Fibroblast of the conjunctiva (primary cell): Measurements from ENCODE around the gene TBRG1.

ENCODE experiments used
- DNase-seq: peaks from one replicate; pipeline ENCODE4 v3.0.0-alpha.2; 2010; ENCODE audit warnings: low read depth

Gene TBRG1

DNA sequence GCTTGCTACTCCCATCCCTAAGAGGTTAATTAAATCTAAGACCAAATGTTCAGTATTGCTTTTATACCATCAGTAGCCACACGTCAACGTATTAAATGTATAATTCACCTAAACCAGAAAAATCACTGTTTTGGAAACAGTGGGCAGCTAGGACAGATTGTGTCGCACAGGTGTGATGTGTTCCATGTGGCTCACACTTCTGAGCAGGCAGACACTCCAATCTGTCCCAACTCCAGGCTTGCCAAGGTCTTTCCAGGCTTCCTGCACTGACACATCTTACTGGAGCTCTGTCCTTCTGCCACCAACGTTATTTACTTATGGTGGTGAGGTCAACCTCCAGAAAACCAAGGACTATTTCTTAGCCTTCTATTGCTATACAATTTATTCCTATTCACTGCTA lies 39.4 kb downstream of the TBRG1 start:
- DNase-seq, result no peak

DNA sequence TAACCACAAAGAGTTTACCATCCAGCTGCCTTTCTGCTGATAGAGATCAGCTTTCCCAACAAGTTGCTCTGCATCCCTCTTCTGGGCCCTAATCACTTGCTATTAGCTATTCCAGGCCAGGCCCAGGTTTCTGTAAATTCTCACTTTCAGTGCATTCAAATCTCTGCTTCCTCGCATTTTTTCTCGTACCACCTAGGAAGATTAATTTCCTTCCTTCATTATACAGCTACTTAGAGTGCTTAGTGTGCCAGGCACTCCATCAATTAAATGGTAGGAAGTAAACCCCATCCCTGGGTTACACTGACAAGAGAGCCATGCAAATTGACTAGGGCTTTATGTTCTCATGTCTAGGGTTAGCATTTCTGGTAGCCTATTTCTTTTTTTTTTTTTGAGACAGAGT lies 41.2 kb downstream of the TBRG1 start:
- no peak for DNase-seq

DNA sequence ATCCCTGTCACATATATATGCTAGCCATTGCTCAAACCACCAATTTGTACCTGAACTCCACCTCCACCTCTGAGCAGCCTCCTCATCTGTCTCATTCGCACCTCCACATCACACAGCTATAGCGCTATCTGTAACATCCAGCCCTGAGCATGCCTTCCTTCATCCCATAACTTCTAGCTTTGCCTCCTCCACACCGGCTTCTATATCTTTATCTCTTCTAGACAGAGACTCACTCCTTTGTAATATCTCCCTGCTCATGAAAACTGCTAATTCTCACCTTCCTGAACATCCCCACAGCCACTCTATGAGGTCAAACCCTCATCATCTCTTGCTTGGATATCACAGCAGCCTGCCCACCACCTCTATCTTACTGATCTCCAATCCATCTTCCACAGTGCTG lies 44.9 kb downstream of the TBRG1 start:
- no peak for DNase-seq

DNA sequence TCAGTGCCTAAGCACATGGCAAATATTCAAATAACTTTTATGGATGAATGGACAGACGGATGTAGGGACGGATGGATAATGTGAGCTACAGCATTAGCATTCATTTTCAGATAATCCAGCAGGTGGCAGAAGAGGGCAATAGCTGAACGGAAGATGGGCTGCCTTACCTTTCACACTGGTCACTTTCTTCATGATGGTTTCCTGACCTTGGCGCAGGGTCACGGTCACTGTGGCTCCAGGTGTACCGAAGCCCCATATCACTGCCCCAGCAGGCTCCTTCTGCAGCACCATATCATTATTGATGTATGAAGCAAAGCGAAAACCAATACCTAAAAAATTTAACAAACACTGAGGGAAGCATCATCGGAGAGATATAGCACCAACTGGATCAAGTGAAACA lies 46.5 kb downstream of the TBRG1 start:
- DNase-seq, result peak; percentile 38

DNA sequence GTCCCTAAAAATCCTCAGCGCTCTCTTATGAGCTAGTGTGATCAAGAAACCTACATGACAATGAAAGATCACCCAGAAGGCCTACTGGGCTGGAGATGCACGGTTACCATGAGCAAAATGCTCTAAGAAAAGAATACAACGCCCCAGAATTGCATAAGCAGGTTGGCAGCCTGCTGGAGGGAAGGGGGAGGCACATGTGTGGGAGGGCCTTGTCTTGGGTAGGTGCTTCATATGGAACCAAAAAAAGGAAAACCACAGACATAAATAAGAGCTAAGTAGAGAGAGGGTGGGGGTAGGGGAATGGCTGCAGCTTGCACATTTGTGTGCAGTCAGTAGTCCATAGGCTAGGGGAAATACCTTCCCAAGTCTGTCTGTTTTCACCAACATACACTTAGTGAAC lies 48.1 kb downstream of the TBRG1 start:
- DNase-seq, result no peak

DNA sequence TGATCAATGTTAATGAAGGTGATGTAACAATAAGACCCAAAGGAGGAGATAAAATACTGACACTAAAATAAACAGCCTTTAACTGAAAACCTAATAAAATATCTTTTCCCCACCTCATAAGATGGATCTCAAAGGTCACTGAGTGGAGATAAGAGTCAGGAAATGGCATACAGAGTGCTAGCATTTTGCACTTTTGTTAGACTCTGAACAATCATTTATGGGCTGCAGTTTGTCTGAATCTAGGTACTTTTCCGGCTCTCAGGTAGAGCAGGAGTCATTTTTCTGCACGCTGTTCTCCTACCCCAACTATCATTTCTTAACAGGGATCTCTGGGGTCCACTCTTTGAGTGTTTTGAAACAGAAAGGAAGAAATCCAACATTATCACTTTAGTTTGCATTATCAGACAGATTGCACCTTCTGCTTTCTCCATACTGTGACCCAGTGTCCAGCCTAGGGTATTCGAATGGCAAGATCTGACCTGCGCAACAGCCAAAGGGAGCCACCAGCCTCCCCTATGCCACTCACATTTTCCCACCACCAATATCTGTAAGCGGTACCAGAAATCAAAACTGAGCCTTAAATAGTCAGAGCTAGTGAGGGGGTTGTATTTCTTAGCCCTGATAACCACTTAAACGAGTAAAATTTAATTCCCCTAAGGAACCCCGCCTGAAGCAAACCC lies 50.0 kb downstream of the TBRG1 start:
- DNase-seq, result no peak

DNA sequence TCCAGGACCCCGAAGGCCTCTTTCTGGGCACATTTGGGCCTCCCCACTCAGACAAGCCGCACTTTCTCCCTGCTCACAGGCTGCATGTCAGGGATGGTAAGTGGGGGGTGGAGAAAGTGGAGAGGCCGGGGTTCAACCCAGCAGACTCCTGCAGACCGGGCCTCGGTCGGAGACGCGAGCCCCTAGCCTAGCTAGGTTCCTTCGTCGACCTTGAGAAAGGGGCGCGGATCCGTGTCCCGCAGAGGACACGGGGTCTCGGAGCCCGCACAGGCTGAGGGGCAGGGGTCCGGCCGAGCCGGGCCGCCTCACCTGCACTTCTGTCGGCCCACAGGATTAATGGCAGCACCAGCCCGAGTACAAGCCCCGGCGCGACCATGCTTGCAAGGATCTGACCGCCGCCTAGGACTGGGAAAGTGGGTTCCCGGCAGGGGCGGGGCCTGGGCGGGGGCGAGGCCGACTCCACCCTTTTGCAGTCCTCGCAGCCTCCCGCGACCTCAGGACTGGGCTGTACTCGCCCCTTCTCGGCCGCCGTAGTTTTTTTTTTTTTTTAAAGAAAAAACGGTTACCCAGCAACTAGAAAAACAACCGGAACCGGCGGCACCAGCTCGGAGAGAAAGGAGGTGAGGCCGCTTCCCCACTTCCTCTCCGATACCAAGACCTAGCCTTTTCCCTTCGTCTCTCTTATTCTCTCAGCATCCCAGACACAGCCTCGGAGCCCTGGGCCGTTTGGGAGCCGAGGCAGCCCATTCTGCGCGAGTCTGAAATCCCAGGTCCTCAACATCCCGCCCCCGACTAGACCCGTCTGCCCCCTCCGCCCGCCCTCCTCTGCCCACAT lies 50.9 kb downstream of the TBRG1 start, which contains the start of the genes SIAE and SPA17:
TSS of gene SIAE (minus strand) at position 407 of the 835 bp plus-strand sequence. CDS start at position 376, 31 bp downstream.
TSS of gene SPA17 (plus strand) at position 572 of the 835 bp plus-strand sequence. CDS start 1,361 bp downstream, outside the sequence.
- DNase-seq, result peak; percentile 93

DNA sequence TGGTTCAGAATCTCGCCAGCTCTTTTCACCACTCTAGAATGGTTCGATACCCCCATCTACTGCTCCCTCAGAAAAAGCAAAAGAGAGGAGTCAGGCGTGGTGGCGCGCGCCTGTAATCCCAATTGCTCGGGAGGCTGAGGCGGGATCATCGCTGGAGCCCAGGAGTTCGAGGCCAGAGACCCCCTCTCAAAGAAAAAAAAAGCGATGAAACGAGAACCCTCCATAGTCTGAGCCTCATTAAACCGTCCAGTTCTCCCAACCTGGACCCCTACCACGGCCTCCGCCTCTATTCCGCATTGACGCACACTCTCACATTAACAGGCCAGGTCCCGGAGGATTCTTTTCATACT lies 51.5 kb downstream of the TBRG1 start:
- DNase-seq, result no peak

DNA sequence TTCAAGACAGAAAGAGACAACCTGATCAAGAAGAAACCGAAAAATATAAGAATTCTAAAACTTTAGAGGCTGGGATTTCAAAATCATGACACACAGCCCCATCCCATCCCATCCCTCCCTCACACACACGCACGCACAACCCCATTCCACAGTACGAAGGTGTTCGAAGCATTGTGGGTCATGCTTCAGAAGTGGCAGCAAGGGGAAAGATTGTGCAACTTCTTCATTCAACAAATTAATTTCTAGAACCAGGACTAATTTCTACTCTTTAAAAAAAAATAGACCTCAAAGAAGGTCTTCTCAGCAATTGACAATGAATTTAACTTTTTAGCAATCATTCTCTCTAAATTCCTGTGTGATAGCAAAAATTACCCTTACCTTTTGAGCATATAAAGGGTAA lies 51.9 kb downstream of the TBRG1 start:
- DNase-seq, result no peak

DNA sequence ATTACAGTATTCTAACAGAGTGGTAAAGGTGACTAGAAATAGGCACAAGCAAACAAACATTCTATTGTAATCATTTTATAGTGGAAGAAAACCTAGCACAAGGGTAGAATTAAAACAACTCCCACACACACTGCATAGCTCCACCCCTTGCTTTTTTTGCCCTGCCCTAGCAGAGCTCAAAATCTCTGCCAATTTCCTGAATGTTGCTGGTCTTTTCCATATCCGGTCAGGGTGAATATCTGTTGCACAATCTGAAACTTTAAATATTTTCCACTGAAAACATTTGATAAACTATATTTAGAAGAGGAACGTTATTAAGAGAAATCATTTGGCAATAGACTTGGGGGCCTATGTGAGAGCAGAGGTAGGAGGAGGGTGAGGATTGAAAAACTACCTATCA lies 53.7 kb downstream of the TBRG1 start:
- DNase-seq, result peak; percentile 31

DNA sequence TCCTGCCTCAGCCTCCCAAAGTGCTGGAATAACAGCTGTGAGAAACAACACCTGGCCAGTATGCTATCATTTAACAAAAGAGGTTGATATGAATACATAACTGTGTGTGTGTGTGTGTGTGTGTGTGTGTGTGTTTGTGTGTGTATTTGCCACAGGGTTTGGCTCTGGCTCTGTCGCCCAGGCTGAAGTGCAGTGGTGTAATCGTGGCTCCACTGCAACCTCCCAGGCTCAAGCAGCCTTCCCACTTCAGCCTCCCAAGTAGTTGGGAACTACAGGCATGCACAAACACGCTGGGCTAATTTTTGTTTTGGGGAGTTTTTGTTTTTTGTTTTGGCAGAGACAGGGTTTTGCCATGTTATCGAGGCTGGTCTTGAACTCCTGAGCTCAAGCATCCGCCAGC lies 55.8 kb downstream of the TBRG1 start:
- no peak for DNase-seq

DNA sequence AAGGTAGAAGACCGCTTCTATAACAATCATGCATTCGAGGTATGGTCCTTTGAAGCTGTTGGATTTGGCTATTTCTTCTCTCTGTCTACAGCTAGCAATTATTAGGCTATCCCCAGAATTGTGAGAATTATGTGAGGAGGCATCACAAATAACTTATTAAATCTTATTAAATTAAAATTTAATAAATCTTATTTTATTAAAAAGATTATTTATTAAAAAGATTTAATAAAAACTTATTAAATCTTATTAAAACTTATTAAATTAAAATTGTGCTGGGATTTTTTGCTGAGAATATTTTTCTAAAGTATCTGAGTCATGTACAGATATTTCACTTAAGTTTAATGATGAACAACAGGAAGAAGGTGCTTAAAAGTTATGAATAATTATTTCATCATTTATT lies 58.8 kb downstream of the TBRG1 start:
- DNase-seq, result no peak

DNA sequence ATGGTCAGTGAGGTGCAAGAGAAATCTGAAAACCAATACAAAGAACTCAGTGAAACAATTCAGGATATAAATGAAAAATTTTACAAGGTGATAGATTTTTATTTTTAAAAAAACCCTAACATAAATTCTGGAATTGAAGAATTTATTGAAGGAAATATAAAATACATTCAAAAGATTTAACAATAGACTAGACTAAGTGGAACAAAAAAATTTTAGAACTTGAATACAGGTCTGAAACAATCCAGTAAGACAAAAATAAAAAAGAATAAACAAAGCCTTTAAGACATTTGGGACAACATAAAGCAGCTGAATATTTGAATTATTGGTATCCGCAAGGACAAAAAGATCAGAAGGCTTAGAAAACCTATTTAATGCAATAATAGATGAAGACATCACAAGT lies 59.8 kb downstream of the TBRG1 start:
- no peak for DNase-seq
